Prostate gland (tissue), 2 donors: ENCODE data around the gene LCN15. TPM values are rescaled to one million over a fixed set of nuclear protein-coding genes. Genes with fewer than 3 reads are reported as not detected.
"Not testable (repeated sequence)": the region's sequence is repeated elsewhere in the genome, so short reads cannot be mapped to it uniquely, and the experiment has no call there.

Experiments
- DNase-seq: peaks from one replicate; pipeline ENCODE4 v3.0.0-alpha.2; 2019; ENCODE audit warnings: low spot score
- H3K27ac ChIP-seq, 2 donors: fragments of 200-600 bp; sonication (generic); 2 replicates each; pipeline ENCODE4 v1.5.1; 2017 to 2019
- H3K27me3 ChIP-seq: fragments of 200-600 bp; sonication (generic); replicated peaks from 2 replicates; pipeline ENCODE4 v1.5.1; 2019; ENCODE audit not compliant: insufficient read depth
- H3K36me3 ChIP-seq, 2 donors: fragments of 200-600 bp; sonication (generic); 1 replicate in 1 of 2; 2 replicates in 1 of 2; pipeline versions ENCODE4 v1.5.1 to v1.8.1; 2017 to 2019
- H3K4me1 ChIP-seq: fragments of 200-600 bp; sonication (generic); replicated peaks from 2 replicates; pipeline ENCODE4 v1.5.1; 2019
- H3K4me3 ChIP-seq, 2 donors: fragments of 200-600 bp; sonication (generic); 2 replicates each; pipeline ENCODE4 v1.5.1; 2017 to 2019
- H3K9me3 ChIP-seq: fragments of 200-600 bp; sonication (generic); 2 replicates; pipeline ENCODE4 v1.5.1; 2017
- CTCF ChIP-seq, 4 experiments: fragments of 200-600 bp in 2 of 4; fragments of 450-650 bp in 2 of 4; sonication (generic) in 2 of 4; IDR thresholded peaks; 1 replicate in 3 of 4; 2 replicates in 1 of 4; pipeline ENCODE4 v1.5.1; 2016 to 2019; ENCODE audit warnings: antibody characterized with exemption in 4 of 4, mild to moderate bottlenecking in 2 of 4, moderate library complexity in 2 of 4
- POLR2A ChIP-seq: fragments of 450-650 bp; IDR thresholded peaks from one replicate; pipeline ENCODE4 v1.6.1; 2016; ENCODE audit warnings: antibody characterized with exemption, mild to moderate bottlenecking
- POLR2AphosphoS5 ChIP-seq: sonication (generic); formaldehyde crosslinking; IDR thresholded peaks from one replicate; pipeline ENCODE4 v1.6.1; 2017; ENCODE audit warnings: antibody characterized with exemption
- WGBS: methylation state at CpG from one replicate; pipeline ENCODE4 v1.1.5; 2018; 5-methylcytosine and 5-hydroxymethylcytosine counted together
- intact Hi-C: fragments of 100-400 bp; cut with DNase I; formaldehyde crosslinking; loops from one replicate; pipeline ENCODE4 v1.14.2; 2022
- total RNA-seq, 2 donors: library from RNA; depleted of rRNA; stranded (reverse); fragments of >200 nt; gene quantifications; one replicate each; pipeline ENCODE4 v1.1.0, GENCODE V29; 2016

LCN15 gene
- total RNA-seq, 2 donors from 2014 or later, result 0.40 TPM; not detected in 1

- Histone ChIP-seq H3K9me3 (no peaks in the 10 kb centered on the region), H3K36me3 (no peaks in the 10 kb centered on the region), H3K4me3 (no peak overlapping the region), H3K27me3 (no peaks in the 10 kb centered on the region), H3K27ac (no peak overlapping the region), H3K4me1 (no peaks in the 10 kb centered on the region)
- WGBS, result 86% methylated on average over 4 of the region's 4 CpGs
- DNase-seq, result no peak
- intact Hi-C loops, result no loop called here
- TF ChIP-seq POLR2AphosphoS5 (no peak), CTCF (IDR thresholded peaks at IDR 0.05) (no peak), POLR2A (no peak)
Observed at GRCh38 chr9:136756134-136756438, 8.2 kb downstream of the LCN15 start.

GRCh38 chr9:136755302-136756133, 8.8 kb downstream of the LCN15 start:
- intact Hi-C loops, H3K36me3 ChIP-seq, DNase-seq: not testable (repeated sequence)

GRCh38 chr9:136754626-136755301, 9.6 kb downstream of the LCN15 start:
- WGBS, result 84% methylated on average over 24 of the region's 24 CpGs
- intact Hi-C loops, result no loop called here
- no peak overlapping the region for H3K27ac ChIP-seq

More at GRCh38 chr9:136755302-136756133, 8.8 kb downstream of the LCN15 start:
- not testable (repeated sequence) for H3K4me1 ChIP-seq, H3K27ac ChIP-seq, H3K27me3 ChIP-seq, H3K4me3 ChIP-seq, H3K9me3 ChIP-seq
- 86% methylated on average over 22 of the region's 22 CpGs for WGBS

GRCh38 chr9:136754059-136754572, 10.2 kb downstream of the LCN15 start:
- no peaks in the 10 kb centered on the region for H3K4me1 ChIP-seq
- H3K9me3 ChIP-seq, result no peaks in the 10 kb centered on the region
- intact Hi-C loops, result no loop called here
- DNase-seq, result no peak
- H3K36me3 ChIP-seq, result no peaks in the 10 kb centered on the region
- H3K27ac ChIP-seq, result no peak overlapping the region
- TF ChIP-seq POLR2AphosphoS5, result no peak
- no peak for TF ChIP-seq CTCF (IDR thresholded peaks at IDR 0.05)
- no peak for TF ChIP-seq POLR2A
- H3K27me3 ChIP-seq, result no peaks in the 10 kb centered on the region
- WGBS, result 59% methylated on average over 15 of the region's 17 CpGs
- H3K4me3 ChIP-seq, result no peak overlapping the region

More at GRCh38 chr9:136754626-136755301, 9.6 kb downstream of the LCN15 start:
- no peak overlapping the region for H3K4me3 ChIP-seq
- H3K27me3 ChIP-seq, result no peaks in the 10 kb centered on the region
- no peaks in the 10 kb centered on the region for H3K9me3 ChIP-seq
- no peak for DNase-seq
- no peaks in the 10 kb centered on the region for H3K36me3 ChIP-seq
- no peak for TF ChIP-seq CTCF (IDR thresholded peaks at IDR 0.05)
- no peak for TF ChIP-seq POLR2A
- TF ChIP-seq POLR2AphosphoS5, result no peak
- H3K4me1 ChIP-seq, result no peaks in the 10 kb centered on the region

GRCh38 chr9:136753371-136754058, 10.8 kb downstream of the LCN15 start:
- WGBS, result 88% methylated on average over 31 of the region's 31 CpGs

More at GRCh38 chr9:136753371-136754058, 10.8 kb downstream of the LCN15 start:
- no peak for DNase-seq
- no peaks in the 10 kb centered on the region for H3K9me3 ChIP-seq
- H3K36me3 ChIP-seq, result no peaks in the 10 kb centered on the region
- no peak for TF ChIP-seq POLR2AphosphoS5
- intact Hi-C loops, result no loop called here
- H3K4me1 ChIP-seq, result no peaks in the 10 kb centered on the region
- no peak overlapping the region for H3K27ac ChIP-seq
- no peak overlapping the region for H3K4me3 ChIP-seq
- no peaks in the 10 kb centered on the region for H3K27me3 ChIP-seq
